Activated T-helper 9 cell treated with anti-CD3 and anti-CD28 coated beads, Interleukin-2, amount 50 U/mL, for 16 hours (primary cell): Measurements from ENCODE around the gene LLCFC1.

Experiments used
- DNase-seq: peaks from one replicate; pipeline ENCODE4 v3.0.0-alpha.2; 2020; ENCODE audit warnings: low read depth

Gene LLCFC1

DNA sequence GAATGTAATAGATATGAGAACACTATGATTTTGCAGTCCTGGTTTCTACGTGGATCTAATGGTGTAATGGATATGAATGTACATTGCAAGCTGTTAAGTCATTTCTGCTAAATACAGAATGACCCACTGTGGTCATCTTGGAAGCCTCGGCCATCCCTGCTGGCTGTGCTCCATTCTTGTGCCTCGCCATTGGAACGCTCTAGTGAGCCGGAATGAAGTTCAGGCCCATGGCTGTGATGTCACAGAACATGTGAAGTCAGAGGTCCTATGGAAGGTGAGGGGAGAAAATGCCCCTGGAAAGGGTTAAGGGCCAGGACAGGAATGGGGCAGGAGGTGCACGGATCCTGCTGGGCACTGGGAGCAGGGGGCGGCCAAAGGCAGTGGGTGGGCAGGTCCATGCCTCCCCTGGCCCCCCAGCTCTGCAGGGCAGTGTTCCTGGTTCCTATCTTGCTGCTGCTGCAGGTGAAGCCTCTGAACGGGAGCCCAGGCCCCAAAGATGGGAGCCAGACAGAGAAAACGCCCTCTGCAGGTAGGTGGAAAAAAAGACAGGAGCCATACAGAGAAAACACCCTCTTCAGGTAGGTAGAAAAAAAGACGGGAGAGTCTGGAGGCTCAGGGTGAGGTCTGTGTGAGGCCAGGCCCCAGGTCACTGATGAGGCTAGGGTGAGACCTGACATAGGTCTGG, at the start of gene LLCFC1:
Gene LLCFC1 (plus strand): TSS at position 259 of the 685 bp plus-strand sequence. CDS start 138 bp downstream, at position 397.
- DNase-seq: no peak

DNA sequence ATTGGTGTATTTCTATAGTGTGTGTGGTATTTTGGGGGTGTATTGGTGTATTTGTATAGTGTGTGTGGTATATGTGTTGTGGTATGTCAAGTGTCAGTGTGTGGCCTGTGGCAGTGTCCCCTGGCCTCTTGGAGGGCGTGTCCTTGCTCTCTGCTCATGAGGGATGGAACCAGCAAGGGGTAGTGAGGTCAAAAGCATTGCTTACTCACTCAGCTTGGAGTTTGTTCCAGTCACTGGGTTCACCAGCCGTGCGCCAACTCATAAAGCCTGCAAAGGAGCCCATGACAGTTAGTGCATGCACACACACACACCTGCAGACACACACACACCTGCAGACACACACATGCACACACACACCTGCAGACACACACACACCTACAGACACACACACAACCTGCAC, 49.5 kb upstream of the LLCFC1 start:
- DNase-seq: no peak

DNA sequence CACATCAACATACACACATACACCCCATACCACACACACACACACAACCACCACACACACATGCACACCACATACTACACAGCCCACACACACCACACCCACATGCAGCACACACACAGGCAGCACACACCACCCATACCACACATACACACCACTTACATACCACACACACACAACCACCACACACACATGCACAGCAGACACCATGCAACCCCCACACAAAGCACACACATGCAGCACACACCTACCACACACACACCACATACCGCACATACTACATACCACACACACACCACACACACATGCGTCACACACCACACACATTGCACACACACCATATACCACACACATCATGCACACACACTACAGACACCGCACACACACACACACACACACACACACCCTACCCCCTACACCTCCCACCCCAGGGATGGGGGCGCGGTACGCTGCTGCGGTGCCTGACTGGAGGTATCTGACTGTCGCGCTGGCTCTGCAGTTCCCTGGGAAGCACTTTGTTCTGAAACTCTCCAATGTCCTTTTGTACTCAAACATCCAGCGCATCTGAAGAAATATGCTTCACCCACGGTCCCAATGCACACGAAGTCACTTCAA, 48.3 kb upstream of the LLCFC1 start:
- no peak for DNase-seq

DNA sequence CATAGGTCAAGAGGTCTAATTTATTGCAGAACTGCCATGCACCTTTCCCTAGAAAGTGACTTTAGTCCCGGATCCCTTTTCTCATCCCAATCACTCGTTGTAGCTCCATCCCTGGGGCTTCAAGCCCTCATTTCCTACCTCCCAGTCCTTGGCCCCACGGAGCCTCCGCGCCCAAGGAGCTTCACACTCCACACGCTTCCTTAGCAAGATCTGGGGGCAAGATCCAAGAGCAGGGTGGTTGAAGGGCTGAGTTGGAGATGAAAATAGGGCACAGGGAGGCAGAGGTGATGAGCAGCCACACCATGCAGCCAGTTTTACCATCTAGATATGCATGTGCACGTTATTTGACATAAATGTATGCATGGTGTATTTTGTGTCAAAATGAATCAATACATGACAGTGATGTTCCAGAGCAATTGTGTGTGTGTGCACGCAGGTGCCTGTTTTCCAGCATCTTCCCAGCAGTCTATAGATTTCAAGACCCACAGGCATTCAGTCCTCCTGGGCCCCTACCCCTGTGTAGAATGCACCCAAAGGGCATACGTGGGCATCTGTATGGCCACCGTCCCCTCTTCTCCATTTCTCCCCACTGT, 47.7 kb upstream of the LLCFC1 start:
- no peak for DNase-seq

DNA sequence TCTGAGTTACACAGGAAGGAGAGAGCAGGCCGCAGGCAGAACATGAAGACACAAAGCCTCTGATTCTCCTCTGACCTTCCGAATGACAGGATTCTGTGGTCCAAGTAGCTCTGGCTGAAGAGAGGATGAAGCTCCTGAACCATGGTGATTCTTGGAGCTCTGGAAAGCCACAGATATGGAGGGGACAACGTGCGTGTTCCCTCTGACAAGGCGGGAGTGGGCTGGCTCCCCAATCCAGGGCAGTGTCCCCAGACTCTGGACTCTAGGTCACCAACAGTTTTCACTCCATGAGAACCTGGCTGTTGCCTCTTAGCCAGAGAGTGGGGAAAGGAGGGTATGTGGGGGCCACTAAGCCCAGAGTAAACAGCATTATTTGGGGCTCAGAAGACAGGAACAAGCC, 46.3 kb upstream of the LLCFC1 start:
- DNase-seq: no peak

DNA sequence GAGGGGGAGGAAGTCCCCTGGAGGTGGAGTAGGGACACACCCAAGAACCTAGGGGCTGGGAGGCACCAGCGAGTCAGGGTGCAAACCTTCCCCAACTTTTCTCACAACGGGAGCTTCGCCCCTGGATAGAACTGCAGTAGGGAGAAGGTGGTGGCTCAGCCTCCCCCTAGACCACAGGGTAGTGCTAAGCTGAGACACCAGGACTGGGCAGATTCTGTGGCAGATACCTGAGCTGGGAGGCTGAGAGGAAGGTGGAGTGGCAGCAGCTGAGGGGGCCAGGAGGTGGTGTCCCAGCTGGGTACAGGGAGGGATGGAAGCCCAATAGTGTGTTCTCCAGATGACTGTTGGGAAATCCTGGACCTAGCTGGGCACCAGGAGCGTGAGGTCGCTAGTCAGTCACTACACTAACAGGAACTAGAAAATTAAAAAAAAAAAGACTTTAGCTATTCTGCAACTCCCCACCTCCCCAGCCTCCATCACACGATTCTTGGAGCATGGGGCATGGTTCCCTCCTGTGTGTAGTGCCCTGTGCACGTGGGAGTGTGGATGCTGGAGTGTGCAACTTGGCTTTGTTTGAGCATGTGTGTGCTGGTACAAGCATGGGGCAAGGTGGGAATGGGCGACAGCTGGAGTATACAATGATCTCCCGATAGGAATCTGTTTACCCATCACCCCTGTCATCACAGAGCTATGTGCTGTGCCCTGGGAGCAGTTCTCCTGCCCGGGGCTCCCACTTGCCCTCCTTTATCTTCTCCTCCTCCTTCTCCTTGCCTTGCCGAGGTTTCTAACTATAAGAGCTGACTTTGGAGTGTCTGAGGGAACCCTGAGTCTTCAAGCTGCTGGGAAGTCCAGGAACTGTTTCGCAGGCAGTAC, 44.9 kb upstream of the LLCFC1 start:
- DNase-seq: no peak

DNA sequence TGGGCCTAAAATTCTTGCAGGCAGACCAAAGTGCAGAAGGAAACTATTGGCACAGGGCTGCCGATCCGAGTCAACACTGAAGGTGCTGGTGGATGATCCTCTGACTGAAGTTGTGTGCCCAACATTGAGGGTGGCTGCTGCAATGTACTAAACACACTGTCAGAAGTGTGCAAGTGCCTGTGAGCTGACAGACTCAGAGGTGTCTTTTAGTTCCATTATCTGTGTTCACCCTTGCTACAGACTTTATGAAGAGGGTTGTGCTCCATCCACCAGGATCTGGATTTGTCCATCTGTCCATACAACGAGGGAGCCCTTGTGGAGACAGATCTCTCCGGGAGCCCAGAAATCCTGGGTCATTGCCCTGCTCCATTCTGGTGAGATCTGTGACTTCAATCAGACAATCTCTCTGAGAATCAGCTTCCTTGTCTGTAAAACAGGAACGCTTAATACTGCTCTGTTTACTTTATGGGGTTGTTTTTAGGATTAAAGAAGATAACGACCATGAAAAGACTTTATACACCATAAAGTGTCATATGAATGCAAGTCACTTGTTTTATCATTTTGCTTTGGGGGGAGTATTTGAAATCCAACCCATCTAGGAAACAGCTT, 44.2 kb upstream of the LLCFC1 start:
- no peak for DNase-seq

DNA sequence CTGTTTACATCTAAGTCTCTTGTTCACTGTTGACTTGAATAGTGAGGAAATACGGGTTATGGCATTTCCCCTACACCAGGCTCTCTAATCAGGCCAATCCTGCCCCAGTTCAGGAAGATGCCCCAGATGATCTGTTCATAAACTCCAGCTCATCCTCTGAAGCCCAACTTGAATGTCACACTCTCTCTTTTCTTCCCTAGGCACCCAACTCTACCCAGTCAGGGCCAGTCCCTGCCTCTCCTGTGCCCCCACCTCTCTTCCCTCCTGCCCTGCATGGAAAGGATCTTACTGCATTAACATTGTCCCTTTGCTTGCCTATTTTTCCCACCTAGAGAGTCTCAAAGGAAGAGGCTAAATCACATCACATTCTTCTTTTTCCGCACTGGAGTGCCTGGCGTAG, 43.1 kb upstream of the LLCFC1 start:
- DNase-seq: no peak

DNA sequence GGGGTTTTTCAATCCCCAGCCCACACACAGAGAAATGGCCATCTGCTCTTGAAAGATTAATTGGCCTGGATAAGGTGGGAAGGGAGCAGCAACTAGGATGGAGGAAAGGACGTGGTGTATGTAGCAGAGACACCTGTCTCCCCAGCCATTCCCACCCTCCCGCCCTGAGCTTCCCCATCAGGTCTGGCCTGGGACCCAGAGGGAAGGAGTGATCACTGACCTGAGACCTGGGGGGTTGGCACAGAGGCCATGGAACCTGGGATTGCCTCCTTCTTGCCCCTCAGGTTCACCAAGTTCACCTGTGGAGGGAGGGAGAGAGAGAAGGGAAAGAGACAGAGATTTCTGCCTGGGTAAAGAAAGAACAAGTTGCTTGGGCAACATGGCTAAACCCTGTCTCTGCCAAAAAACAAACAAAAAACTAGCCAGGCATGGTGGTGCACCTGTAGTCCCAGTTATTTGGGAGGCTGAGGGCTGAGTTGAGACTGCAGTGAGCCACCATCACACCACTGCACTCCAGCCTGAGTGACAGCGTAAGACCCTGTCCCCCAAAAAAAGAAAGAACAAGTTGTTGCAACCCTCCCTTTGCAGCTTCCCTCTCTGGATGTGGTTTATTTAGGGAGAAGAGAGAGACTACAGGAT, 42.4 kb upstream of the LLCFC1 start:
- no peak for DNase-seq

DNA sequence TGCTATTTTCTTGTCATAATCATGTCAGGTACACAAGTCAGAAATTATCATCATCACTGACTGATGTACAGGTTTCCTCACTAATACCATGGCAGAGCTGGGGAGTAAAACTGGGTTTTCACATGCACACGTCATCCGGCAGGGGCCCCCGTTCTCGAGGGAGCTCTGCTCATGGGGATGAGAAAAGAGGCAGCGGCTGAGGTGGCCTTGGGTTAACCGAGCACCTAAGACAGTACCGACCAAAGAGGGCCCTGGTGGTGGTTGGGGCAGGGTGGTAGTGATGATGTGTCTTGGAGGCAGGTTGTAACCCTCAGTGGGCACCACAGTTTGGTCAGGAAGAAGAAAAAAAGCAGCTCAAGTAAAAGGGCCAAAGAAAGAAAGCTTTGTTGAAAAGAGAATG, 41.6 kb upstream of the LLCFC1 start:
- no peak for DNase-seq

DNA sequence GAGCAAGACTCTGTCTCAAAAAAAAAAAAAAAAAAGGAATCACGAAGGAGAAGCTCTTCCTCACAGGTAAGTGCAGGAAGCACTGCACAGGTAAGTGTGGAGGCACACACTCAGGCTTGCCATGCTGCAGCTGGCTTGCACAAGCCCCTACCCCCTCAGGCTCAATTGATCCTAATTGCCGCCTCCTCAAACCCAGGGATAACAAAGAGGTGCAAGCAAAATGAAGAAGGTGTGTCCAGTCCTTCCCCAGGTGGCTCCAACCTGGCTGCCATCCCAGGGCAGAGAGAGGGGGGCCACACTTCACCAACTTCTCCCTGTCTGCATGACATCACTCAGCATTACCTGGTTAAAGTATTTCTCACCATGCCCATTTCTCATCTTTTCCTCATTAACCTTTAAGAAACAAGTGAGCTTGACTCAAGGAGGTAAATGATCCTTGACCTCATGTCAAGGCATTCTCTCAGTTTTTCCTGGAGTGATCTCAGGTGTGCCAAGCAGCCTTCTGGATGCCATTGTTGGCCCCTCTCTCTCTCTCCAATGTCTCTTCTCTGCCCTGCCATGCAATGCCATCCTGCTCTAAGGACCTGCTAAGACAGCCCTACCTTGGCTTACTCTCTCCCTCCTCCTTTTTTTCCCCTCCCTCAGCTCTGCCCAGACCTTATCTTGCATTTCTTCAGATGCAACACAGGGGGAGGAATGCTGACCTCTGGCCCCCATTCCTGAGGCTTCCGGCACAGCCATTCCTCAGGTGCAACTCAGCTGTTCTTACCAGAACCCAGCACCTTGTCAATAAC, 40.7 kb upstream of the LLCFC1 start:
- DNase-seq: no peak

DNA sequence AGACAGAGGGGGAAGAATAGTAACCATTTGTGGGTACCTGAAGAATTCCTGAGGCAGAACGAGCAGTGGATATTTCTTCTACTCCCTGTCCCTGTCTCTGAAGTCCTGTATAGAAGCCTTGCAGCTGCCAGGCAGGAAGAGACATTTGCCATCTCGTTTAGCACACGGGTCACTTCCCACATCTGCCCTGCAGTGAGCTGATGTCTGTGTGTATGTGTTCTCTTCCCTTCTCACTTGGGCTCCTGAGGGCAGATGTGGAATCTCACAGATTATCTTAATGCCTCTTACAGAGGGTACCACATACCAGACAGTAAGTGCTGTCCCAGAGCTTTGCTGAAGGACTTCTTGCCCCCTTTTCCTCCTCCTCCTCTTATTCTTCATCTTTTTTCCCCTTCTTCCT, 39.6 kb upstream of the LLCFC1 start:
- DNase-seq: no peak

DNA sequence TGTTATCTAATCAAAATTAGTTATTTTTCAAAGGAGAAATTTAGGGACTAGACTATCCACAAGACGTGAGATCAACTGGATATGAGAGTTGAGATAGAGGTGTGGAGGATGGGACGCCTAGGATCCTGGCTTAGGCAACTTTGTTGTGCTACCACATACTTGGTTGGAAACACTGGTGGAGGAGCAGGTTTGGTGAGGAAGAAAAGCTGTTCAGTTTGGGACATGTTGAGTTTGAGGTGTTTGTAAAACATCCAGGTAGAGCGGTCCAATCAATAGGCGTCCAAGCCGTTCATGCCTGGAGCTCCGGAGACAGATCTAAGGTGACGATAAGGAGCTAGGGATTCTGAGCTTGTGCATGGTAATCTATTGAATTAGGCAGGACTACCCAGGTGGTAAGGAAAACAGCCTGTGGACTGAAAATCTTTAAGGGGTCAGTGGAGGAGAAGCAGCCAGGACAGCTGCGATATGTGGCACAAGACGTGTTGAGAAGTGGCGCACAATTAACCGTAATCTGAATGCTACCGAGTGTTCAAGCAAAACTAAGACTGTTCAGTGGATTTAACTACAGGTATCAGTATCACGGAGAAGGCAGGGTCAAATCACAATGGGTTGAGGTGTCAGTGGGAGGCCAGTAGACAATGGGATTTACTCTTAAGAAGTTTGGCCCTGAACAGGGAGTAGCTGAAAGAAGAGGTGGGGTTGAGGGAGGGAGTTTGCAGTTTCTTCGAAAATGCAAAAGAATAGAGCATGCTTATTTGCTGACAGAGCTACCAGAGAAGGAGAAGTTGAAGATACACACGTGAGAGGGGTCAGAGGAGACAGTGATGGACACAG, 37.6 kb upstream of the LLCFC1 start:
- no peak for DNase-seq

DNA sequence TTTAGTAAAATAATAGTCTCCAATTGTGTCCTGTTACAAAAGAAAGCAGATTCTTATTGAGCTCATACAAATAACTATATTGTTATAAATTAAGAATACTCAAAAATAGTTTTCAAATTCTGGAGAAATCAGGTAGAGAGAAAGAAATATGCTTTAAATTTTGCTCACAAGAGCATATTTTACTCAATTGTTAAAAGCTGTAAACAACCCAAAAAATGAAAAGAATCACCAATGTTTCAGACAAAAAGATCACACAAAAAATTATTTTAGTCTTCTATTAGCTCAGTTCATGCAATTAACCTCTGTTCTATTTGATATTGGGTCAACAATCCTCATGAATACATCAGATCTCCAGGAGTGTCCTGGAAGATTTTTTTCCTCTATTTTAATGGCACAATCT, 35.2 kb upstream of the LLCFC1 start:
- DNase-seq: no peak

DNA sequence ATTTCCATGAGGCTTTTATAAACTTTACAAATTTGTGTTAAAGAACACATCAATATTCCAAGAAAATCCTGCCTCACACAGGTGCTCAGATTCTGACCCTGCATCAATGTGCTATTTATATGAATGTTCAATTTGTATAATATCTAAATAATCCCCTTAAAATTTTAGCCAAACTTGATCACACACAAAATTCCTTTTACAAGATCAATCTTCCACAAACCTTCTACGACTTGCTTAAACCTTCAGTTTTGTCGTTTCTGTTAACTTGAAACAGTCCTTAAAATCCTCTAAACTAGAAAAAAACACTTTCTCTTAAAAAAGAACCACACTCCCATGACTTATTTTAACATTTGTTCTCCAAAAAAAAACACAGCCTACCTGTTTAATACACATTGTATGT, 33.5 kb upstream of the LLCFC1 start:
- no peak for DNase-seq

DNA sequence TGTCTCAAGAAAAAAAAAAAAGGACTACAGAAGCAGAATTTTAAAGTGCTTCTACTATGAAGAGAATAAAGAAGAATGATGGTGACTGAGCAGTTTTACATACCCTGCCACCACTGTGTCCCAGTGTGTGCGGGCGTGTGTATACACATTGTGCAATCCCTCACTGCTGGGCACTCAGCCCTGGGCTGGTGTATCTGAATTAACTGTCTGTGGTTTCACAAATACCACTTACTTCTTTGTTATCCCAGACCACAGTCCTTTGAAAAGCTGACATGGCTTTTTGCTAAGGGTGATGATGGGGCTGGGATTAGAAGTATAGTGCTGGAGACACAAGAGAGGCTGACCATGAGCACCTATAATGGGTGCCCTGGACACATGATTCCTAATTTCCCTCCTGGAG, 32.6 kb upstream of the LLCFC1 start:
- DNase-seq: no peak

DNA sequence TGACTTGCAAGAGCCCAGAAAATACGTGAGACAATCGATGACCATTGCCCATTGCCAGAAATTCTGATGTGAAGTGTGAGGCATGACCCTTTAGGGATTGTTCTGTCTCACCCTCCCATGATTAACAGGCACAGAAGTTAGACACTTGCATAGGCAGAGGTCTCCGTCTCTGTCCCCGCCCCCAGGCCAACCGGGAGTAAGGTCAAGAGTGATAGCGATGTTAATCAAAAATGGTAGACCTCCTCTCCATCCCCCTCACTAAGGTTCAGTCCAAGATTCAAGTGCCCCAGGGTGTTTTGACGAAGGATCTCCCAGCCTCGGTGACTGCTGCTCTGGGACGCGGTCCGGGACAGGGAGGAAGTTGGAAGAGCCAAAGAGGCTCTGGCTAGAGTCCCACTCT, 31.0 kb upstream of the LLCFC1 start:
- no peak for DNase-seq

DNA sequence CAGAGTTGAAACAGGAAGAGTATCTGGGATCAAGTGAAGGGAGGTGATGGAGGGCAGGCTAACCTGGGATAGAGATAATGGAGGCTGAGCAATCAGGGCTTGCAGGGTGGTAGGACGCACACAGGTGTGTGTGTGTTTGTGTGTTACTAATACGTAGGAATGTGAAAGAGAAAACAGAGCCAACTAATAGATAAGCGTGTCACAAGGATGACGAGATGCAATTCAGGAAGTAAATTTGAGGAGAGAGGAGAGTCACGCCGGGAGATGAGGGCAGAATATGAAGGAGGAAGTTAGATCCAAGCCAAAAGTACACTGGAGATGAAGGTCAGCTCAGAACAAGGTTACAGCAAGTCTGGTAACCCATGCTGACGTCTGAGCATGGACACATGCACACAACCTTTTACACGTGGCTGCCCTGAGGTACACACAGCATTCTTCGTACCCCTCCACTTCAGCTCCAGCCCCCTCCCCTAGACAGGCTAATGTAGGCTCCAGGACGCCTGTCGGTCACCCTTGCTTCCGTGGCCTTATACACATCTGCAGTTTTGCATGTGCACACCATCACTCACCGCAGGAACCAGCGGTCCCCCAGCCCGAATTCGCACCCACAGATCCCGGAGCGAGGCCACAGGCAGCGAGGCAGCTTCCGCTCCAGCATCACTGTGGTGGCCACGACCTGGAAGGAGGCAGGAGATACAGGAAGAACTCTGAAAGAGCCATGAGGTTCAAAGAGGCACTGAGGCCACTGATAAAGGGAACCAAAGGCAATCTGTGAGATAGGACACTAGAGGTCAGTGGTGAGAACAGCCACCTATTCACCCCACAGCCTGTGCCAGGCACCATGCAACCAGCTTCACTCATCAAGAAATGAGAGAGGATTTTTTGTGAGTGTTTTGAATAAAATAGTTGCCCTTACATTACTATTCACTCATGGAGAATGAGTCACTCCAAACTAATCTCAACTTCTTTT, 30.1 kb upstream of the LLCFC1 start:
- DNase-seq: no peak

DNA sequence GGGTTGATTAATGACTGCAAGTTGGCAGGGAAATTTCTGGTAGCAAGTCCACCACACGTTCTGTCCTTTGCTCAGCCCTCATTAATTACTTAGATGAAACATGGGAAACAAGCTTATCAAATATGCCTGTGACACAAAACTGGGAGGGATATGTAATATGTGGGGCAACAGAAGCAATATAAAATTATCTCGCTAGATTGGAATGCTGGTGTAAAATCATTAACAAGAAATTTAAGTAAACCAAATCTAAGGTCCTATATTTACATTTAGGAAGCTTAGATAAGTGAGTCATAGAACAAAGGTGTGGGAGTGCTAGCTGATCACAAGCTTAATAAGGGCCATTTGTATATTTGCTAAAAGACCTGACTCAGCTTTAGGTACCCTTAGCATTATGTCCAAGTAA, 29.3 kb upstream of the LLCFC1 start:
- no peak for DNase-seq
